IPS-18a (cell line): ENCODE measurements around the gene FAM43A.

Experiments
- H3K27ac ChIP-seq: one replicate; pipeline ENCODE4 v1.5.1; 2013; ENCODE audit warnings: low read length
- H3K27me3 ChIP-seq: one replicate; pipeline ENCODE4 v1.6.1; 2013; ENCODE audit warnings: mild to moderate bottlenecking, low read length; ENCODE audit not compliant: control insufficient read depth, insufficient read depth
- H3K36me3 ChIP-seq: one replicate; pipeline ENCODE4 v1.6.1; 2013; ENCODE audit warnings: low read depth, low read length; ENCODE audit not compliant: control insufficient read depth
- H3K4me1 ChIP-seq: one replicate; pipeline ENCODE4 v1.6.1; 2013; ENCODE audit warnings: low read depth, low read length; ENCODE audit not compliant: control insufficient read depth
- H3K4me3 ChIP-seq: one replicate; pipeline ENCODE4 v1.5.1; 2013; ENCODE audit warnings: low read length
- H3K9ac ChIP-seq: one replicate; pipeline ENCODE4 v1.6.1; 2013; ENCODE audit warnings: mild to moderate bottlenecking, low read length, moderate library complexity
- H3K9me3 ChIP-seq: one replicate; pipeline ENCODE4 v1.6.1; 2013; ENCODE audit warnings: low read depth, low read length; ENCODE audit not compliant: control insufficient read depth

The FAM43A gene

GRCh38 chr3:194676471-194676870 lies 9.2 kb upstream of the FAM43A start:
- Histone ChIP-seq H3K4me3 (no peak overlapping the region), H3K4me1 (no peaks in the 10 kb centered on the region), H3K27me3 (peaks cover 26% of the 10 kb centered on the region), H3K27ac (no peak overlapping the region), H3K9me3 (no peaks in the 10 kb centered on the region), H3K9ac (no peak overlapping the region), H3K36me3 (no peaks in the 10 kb centered on the region)

DNA sequence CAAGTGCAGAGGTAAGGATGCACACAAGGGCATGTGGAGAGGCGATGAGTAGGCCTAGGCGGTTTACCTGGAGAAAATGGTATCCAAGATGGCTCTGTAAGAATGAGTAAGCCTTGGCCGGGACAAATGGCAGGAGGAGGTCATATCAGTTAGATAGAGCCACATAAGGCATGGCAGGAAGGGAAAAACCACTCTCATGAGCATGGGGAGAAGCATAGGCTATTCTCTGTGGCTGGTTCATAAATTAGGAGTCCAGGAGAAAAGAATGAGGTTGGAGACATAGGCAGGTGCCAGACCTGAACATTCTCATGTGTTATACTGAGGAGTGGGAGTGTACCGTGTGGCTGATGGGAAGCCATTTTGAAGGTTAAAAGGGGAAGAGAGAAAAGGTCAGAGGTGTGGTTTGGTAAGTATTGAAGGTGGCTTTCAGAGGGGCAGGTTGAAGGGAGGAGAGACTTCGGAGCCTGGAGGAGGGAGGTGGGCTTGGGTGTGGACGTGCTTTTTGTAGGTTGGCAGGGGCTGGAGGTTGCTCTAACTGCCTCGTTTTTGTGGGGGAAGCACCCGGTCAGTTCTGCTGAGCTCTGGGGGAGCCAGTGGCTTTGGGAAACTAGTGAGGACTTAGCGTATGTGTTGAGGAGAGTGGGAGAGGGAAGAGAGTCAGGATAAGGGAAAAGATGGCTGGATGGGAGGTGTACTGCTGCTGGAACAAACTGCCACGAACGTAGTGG lies 4.6 kb upstream of the FAM43A start:
- H3K4me3 ChIP-seq: no peak overlapping the region
- H3K9ac ChIP-seq: no peak overlapping the region
- H3K4me1 ChIP-seq: no peaks in the 10 kb centered on the region
- no peaks in the 10 kb centered on the region for H3K36me3 ChIP-seq
- no peaks in the 10 kb centered on the region for H3K9me3 ChIP-seq
- peaks cover 18% of the 10 kb centered on the region for H3K27me3 ChIP-seq
- H3K27ac ChIP-seq: no peak overlapping the region

GRCh38 chr3:194682189-194682693 lies 3.4 kb upstream of the FAM43A start:
- no peak overlapping the region for H3K27ac ChIP-seq

DNA sequence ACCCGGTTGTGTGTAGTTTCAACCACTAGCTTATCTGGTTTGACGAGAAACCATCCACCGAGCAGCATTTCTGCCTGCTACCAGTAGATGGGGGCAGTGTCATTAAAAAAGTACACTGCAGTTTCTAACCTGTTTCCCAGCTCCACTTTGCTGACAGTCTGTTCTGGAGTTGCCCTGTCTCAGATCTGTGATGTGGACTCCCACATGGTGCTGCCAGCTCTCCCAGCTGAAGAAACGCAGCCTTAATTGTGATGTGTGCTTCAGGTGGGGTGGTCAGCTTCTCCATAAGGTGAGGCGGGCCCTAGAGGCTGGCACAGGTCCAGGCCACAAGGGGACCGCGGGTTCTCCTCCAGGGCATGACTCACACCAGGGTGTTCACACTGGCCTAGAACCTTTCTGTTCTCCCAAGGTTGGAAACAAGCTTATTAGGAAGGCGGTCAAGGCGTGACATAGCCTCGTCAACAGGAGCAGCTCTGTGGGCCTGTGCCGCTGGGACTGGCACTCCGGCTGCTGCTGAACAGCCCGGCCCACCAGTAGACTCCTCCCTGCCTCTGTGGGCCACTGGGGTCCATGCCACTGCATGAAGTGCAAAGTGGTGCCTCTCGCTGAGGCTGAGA lies 2.9 kb upstream of the FAM43A start:
- Histone ChIP-seq H3K27me3 (peaks cover 32% of the 10 kb centered on the region), H3K4me1 (no peaks in the 10 kb centered on the region), H3K4me3 (no peak overlapping the region), H3K9me3 (no peaks in the 10 kb centered on the region), H3K27ac (no peak overlapping the region), H3K36me3 (no peaks in the 10 kb centered on the region), H3K9ac (no peak overlapping the region)

More at GRCh38 chr3:194682189-194682693, 3.4 kb upstream of the FAM43A start:
- H3K27me3 ChIP-seq: peaks cover 28% of the 10 kb centered on the region
- no peak overlapping the region for H3K4me3 ChIP-seq
- H3K4me1 ChIP-seq: no peaks in the 10 kb centered on the region
- no peaks in the 10 kb centered on the region for H3K9me3 ChIP-seq
- H3K36me3 ChIP-seq: no peaks in the 10 kb centered on the region
- H3K9ac ChIP-seq: no peak overlapping the region

DNA sequence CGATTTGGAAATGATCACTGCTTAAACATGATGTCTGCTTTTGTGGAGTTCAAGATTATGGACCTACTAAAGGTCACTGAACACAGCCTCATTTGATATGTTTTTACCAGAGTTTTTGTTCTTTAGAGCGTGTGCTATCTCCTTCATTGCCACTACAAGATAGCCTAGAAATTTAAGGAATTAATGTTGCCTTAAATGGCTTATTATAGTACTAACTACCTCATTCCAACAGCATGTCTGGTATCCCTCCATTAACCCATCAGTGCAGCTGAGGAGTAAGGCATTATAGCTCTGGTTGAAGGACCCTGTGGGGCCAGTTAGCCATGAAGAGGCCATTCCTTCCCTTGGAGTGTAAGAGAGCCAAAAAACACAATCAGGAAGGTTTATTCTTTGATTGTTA lies 2.3 kb upstream of the FAM43A start:
- H3K27me3 ChIP-seq: peaks cover 32% of the 10 kb centered on the region
- H3K9me3 ChIP-seq: no peaks in the 10 kb centered on the region
- no peaks in the 10 kb centered on the region for H3K36me3 ChIP-seq
- no peak overlapping the region for H3K27ac ChIP-seq
- no peak overlapping the region for H3K4me3 ChIP-seq
- H3K9ac ChIP-seq: no peak overlapping the region
- H3K4me1 ChIP-seq: no peaks in the 10 kb centered on the region

DNA sequence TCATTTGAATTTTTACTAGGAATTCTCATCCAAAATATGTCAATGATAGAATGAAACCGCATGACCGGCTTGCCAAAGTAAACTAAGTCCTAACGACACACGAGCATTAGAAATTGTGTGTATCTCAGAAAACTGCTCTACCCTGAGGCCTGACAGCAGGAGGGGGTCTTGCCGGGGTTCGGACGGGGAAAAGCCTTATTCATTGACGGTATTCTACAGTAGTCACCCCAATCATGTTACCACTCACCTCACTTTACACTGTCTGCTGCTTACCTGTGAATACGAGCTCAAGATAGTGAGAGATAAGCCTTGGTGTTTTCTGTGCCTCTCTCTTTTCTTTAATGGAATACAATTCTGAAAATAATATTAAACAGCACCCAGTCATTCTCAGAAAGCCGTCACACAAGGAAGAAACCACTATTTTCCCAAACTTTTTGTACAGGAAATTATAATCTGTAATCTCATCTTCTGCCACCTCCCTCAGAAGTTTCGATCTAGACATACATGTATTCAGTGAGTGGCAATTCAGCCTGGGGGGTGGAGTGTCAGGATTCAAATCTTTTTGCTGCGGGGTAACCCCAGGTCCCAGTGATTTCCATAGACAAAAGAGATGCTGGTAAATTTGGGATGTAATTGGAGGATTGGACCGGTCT lies 492 bp upstream of the FAM43A start:
- no peaks in the 10 kb centered on the region for H3K9me3 ChIP-seq
- no peak overlapping the region for H3K27ac ChIP-seq
- no peaks in the 10 kb centered on the region for H3K36me3 ChIP-seq
- peaks cover 36% of the 10 kb centered on the region for H3K27me3 ChIP-seq
- H3K4me3 ChIP-seq: peak overlapping the region; percentile 78
- no peak overlapping the region for H3K9ac ChIP-seq
- H3K4me1 ChIP-seq: peaks cover 5% of the 10 kb centered on the region

DNA sequence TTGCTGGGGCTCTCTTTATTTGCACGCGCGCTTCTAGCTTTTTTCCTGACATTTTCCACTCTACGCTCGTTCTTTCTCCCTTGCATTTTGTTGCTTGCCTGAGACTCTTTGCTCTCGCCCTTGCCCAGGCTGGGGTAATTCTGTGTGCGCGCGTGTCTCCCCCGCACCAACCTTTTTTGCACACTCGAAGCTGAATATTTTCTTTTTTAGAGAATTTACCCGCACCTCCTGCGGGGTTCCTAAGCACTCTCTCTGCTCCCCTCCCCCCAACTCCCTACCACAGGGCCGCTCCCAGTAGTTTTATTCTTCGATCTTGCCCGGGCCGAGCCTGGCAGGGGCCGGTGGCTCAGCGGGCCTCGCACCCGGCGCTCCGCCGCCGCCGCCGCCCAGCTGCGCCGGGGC lies 732 bp downstream of the FAM43A start:
- no peaks in the 10 kb centered on the region for H3K36me3 ChIP-seq
- H3K4me1 ChIP-seq: peaks cover 5% of the 10 kb centered on the region
- H3K9me3 ChIP-seq: no peaks in the 10 kb centered on the region
- H3K9ac ChIP-seq: peak overlapping the region; percentile 18
- peaks cover 36% of the 10 kb centered on the region for H3K27me3 ChIP-seq
- H3K4me3 ChIP-seq: peak overlapping the region; percentile 78
- H3K27ac ChIP-seq: no peak overlapping the region

GRCh38 chr3:194686816-194687637 lies 1.3 kb downstream of the FAM43A start:
- H3K27ac ChIP-seq: no peak overlapping the region
- H3K36me3 ChIP-seq: no peaks in the 10 kb centered on the region
- peak overlapping the region; percentile 78 for H3K4me3 ChIP-seq
- H3K27me3 ChIP-seq: peaks cover 36% of the 10 kb centered on the region
- peak overlapping the region; percentile 18 for H3K9ac ChIP-seq
- H3K4me1 ChIP-seq: peaks cover 5% of the 10 kb centered on the region
- H3K9me3 ChIP-seq: no peaks in the 10 kb centered on the region

DNA sequence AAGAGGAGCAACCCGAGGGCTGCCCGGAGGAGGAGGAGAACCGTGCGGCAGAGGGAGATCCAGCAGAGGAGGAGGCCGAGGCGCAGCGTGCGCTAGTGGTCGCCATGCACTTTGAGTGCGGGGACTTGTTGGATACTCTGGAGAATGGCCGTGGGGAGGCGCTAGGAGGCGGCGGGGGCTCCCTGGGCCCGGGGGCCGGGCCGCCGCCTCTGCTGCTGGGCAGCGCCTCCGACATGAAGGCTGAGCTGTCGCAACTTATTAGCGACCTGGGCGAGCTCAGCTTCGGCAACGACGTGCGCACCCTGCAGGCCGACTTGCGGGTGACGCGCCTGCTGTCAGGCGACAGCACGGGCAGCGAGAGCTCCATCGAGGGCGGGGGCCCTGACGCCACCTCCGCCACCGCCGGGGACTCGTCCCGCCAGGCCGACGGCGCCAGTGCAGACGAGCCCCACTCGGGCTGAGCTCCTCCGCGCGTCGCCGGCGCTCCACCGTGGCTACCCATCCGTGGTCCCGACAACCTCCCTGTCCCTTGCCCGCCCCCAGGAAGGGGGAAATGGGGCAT lies 2.0 kb downstream of the FAM43A start:
- H3K36me3 ChIP-seq: no peaks in the 10 kb centered on the region
- peaks cover 5% of the 10 kb centered on the region for H3K4me1 ChIP-seq
- peak overlapping the region; percentile 78 for H3K4me3 ChIP-seq
- H3K9me3 ChIP-seq: no peaks in the 10 kb centered on the region
- H3K27ac ChIP-seq: no peak overlapping the region
- H3K9ac ChIP-seq: peak overlapping the region; percentile 31
- H3K27me3 ChIP-seq: peaks cover 36% of the 10 kb centered on the region

- Histone ChIP-seq H3K27me3 (peaks cover 36% of the 10 kb centered on the region), H3K36me3 (no peaks in the 10 kb centered on the region), H3K27ac (no peak overlapping the region), H3K9me3 (no peaks in the 10 kb centered on the region), H3K9ac (peak overlapping the region; percentile 31), H3K4me1 (peaks cover 8% of the 10 kb centered on the region), H3K4me3 (peak overlapping the region; percentile 78)
Observed at GRCh38 chr3:194688200-194688740, 2.6 kb downstream of the FAM43A start.
